Activated CD4-positive, alpha-beta T cell treated with anti-CD3 and anti-CD28 coated beads, Interleukin-2, amount 50 U/mL, for 16 hours (primary cell): ENCODE measurements around the gene DMRTA2.
A peak's percentile ranks its signal among the peaks of the same experiment; 100 is the strongest.

ENCODE experiments used
- DNase-seq: peaks from one replicate; pipeline ENCODE4 v3.0.0-alpha.2; 2020

The DMRTA2 gene

DNA sequence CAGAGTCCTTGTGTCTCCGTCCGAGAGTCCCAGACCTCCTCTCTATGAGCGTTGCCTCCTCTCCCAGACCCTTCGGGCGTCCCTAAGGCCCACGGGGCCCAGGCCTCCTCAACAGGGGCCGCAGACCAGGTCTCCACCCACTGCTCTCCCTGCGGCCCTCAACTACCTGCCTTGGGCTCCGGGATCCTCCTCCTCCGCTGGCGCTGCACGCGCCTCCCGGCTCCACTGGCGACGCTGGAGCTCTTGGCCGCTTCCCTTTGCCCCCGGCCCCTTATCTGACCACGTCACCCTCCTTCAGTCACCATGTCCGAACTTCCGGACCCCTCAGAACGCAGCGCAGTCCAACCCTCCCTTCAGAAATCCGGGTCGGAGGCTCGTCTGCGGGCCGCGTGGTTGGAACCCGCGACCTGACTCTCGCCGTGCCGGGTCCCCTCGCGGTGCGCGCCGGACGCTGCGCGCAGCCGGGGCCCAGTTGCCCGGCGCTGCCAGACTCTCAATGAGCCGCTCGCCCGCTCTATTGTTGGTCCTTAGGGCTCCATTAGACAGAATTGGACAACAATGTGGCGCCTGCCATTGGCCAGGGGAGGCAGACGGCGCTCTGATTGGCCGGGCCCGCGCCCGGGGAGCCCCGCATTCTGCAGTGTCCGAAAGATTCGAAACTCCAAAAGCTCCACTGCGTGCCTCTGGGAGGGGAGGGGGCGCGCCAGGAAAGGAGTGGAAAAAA is at the start of gene DMRTA2:
Gene DMRTA2, minus strand, starts transcription at position 498 of the 724 bp plus-strand sequence. CDS start 1,907 bp downstream, outside the sequence.
- DNase-seq, result no peak

GRCh38 chr1:50471967-50472366 is 48.7 kb upstream of the DMRTA2 start:
- DNase-seq, result no peak

DNA sequence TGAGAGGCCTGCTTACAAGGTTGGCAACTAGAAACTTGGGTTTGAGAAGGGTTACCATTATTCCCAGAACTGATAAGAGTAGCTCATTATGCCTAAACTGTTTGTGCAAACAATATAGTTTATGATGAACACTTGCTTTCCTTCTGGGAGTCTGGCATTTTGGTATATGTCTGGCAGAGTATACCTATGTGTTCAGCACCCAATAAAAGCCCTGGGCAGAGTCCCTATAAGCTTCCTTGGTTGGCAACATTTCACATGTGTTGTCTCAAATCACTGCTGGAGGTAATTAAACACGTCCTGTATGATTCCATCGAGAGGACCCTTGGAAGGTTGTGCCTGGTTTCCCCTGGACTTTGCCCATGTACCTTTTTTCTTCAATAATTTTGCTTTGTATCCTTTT is 39.7 kb upstream of the DMRTA2 start:
- no peak for DNase-seq

DNA sequence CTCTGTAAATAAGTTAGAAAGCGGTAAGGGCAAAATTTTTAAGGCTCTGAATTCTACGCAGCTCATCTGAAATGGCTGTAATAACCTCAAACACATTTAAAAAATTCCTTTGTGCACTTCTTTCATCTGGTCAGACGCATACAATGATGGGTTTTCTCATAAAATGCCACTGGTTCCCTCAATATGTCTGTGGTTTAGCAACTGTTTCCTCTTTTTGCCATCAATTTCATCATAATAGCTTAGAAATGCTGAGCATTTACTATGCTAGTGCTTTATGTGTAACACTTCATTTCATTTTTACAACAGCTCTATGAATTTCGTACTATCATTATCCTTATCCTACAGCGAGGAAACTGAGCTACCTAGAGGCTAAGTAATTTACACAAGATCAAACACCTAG is 35.3 kb upstream of the DMRTA2 start:
- DNase-seq, result no peak

DNA sequence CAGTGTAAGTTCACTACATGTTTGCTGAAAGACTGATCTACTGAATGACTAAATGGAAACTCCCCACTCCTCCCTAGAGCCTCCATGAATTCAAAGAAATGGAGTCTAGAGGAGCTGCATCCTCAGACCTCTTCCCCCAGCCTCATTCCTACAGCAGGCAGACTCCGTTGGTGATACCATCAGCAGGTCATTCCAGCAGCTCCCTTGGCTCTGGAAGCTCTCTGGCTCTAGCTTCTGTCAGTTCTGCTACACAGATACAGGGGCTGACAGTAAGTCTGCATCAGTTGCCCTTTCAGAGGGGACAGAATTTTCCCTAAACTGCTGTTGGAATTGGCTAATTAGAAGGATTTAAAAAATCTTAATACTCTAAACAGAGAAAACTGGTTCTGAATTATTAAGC is 31.7 kb upstream of the DMRTA2 start:
- no peak for DNase-seq

- no peak for DNase-seq
Measured at GRCh38 chr1:50453266-50453665, 30.0 kb upstream of the DMRTA2 start.

GRCh38 chr1:50452700-50453099 is 29.5 kb upstream of the DMRTA2 start:
- DNase-seq, result no peak

DNA sequence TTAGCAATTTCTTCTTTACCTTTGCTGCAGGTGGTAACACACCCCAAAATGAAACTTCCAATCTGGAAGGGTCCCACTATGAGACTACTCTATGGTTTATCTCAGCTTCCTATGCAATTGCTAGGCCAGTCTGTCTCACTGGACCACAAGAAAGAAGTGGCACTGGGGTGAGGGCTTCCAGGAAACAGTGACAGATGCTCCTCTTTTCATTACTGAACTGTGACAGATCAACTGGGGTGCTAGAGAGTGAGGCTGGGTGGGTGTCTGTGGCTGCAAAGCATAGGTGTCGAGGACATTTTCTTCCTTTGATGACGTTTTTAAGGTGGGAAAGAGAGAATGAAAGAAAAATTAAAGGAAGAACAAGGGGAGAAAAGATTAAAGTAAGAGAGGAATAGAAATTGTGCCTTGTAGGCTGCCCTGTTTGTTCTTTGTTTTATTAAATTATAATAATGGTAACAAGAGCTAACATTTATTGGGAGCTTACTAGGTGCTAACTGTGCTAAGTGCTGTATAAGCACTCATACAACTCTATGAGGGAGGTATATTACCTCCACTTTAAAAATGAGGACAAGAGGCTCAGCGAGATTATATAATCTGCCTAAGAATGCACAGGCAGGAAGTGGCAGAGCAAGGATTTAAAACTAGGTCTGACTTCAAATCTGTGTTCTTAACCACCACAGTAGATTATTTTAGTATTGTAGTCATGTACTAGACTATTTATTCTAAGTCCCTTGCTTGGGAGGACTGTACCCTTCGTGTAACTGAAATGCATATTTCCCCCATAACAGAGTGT is 27.8 kb upstream of the DMRTA2 start:
- no peak for DNase-seq

DNA sequence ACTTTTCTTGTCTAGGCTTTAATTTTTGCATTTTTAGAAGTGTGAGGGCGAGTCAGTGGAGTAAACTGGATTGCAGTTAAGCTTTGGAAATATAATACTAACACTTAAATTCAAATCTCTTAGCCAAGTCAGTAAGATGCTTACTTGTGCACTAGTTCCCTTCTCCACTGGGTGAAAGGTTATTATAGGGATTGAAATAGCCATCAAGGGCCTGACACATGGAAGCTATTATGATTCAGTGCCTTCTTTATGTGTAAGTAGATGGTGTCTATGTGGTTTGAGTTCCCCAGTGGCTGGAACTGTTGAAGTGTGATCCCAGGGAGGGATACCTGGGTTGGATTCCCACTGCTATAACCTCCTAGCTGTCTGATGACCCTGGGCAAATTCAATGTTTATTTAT is 24.7 kb upstream of the DMRTA2 start:
- DNase-seq, result no peak

DNA sequence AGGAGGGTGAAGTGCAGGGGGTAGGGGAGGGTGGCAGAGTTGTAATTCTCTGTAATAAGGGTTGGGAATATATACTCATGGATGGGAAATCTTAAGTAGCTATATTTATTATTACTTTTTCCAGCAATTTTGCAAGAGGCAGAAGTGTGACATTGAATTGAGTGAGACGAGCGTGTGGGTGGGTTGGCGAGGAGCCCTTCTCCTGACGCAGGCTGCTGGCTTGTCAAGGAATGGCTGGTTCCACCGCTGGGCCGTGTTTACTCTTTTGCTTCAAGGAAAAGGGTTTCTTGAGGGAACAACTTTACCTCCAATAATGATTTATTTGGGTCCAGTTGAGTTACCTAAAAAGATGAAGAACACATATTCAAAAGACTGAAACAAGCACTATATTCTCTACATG is 17.9 kb upstream of the DMRTA2 start:
- no peak for DNase-seq

DNA sequence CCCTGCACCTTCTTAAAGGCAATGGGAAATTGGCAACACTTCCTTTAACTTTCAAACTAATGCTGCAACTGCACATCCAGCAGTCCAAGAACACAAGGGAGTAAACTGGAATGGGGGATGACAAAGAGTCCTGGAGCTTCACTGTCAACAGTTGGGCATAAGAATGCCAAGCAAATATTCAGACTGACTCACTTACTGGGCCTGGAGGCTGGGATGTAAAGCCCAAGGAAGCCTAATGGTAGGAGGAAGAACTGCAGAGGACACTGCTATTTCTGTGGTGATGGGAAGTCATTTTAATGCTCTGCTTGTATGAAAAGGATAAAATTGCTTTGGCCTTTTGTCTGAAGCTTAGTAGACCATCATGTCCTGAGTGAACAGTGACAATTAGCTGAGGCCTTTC is 15.7 kb upstream of the DMRTA2 start:
- no peak for DNase-seq

GRCh38 chr1:50436489-50436888 is 13.2 kb upstream of the DMRTA2 start:
- no peak for DNase-seq

DNA sequence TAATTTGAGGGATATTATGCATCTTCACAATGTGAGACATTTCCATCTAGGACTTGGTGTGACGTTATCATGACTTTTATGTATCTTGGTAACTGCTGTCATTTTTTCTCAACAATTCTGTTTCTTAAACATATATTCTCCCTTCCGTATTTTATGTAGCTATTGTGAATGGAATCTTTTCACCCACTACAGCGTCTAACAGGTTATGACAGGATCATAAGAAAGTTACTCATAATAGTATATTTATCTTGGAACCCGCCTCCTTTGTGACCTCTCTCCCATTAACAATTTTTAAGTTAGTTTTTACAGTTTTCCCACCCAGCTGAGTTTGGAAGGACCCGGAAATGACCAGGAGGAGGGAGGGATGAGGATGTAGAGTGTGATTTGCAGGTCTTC is 6.8 kb upstream of the DMRTA2 start:
- DNase-seq, result no peak

- no peak for DNase-seq
Measured at GRCh38 chr1:50427818-50428779, 4.9 kb upstream of the DMRTA2 start.

DNA sequence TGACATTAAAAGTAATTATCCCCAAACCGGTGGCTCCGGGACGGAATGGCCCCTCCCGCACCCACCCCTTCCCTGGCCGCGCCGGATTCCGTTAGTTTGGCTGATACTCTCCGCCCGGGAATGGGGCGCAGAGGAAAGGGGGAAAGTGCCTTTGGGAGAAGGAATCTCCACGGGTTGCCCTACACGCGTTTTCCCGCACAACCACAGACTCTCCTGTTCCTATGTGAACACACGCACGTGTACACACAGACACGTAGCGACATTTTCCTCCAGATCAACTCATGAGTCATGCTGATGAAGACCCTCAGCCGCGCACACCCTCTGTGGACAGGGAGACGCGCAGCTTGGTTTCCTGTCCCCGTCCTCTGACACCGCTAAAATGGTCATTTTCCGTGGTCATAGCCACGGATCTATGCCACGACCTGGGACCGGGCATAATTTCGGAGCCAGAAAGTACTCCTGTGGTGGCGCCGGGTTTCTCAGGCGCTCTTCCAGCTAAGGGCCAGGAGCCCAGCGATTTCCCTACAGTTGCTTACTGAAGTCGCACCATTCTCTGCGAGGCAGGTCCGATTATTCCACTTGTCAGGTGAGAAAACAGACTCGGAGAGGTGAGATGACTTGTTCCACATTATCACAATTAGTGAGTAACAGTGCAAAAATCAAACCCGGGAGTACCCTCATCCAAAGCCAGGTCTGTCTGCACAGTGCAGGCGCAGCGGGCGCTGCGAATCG is 4.0 kb upstream of the DMRTA2 start:
- DNase-seq, result no peak

GRCh38 chr1:50426702-50427085 is 3.5 kb upstream of the DMRTA2 start:
- DNase-seq, result no peak

DNA sequence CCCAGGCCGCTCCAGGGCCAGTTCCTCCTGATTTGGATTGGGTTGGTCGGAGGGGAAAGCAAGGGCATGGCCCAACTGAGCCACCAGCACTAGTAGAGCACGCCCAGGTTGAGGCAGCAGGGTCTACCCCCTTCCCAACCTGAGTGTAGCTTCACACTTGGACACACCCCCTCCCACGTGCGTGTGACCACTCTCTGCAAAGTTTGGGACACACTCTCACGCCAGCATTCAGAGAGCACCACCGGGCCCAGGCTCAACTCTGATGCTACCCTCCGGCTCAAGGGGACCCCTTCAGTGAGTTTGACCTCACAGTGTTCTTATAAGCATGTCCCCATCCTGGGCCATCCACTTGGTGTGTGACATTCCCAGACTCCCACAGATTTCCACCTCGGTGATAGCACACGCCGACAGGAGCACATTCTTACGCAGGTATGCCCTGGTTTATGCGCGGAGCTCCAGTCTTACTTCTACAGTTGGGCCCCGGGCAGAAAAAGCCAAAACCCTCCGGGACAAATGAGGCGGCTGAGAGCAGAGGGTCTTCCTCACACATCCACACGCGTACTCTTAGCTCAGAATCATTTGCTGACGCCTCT is 3.0 kb upstream of the DMRTA2 start:
- DNase-seq, result no peak

- DNase-seq, result no peak
Measured at GRCh38 chr1:50425376-50426107, 2.3 kb upstream of the DMRTA2 start.

GRCh38 chr1:50424884-50425375 is 1.7 kb upstream of the DMRTA2 start:
- DNase-seq, result no peak

DNA sequence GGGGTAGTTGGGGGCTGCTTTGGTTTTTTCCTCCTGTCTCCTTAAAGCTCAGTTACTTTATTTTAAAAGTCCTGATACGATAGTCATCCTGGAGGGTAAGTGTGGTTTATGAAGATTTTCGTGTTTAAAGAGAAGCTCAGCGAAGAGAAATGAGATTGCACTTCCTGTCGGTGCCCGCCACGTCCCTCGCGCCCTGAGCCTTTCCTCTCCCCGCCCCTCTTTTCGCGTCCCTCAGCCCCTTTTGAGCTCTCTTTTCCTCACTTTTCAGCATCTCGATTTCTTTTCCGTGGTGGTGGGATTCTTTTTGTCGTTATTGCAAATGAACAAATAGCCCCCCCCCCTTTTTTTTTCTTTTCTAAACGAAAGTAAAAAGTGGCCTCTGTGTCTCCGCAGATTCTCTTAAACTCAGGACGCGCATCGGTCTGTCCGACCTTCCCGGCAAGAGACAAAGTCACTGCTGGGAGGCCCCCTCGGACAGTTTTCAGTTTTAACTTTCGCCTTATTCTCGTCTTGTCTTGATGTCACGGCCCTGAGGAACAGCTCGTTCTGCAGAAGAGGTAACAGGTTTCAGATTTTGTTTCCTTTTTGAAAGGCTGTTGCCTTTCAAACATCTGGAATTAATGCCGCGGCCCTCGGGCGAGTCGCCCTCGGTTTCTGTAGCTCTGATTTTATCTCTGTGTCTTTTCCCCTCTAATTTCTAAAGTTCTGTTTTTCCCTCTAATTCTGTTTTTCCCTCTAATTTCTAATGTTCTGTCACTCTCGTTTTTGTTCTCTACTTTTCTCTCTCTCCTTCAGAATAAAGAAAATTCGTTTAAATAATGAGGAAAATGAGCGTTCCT is 1.0 kb upstream of the DMRTA2 start:
- DNase-seq, result peak; percentile 22
